ENCODE data around the gene ABR.

GRCh38 chr17:1116602-1117001 lies 63.2 kb downstream of the ABR start:
- TF ChIP-seq CTCF (IDR thresholded peaks at IDR 0.05) (no peak), POLR2A (IDR thresholded peaks at IDR 0.05) (no peak)

All from right lobe of liver (tissue), 4 donors.